HEK293 (cell line): ENCODE data around the gene KRTAP10-5.

Experiments used
- CTCF ChIA-PET: fragments of 350-600 bp; formaldehyde crosslinking; extraction: SDS; loops from one replicate; lab custom pipeline; 2021; ENCODE audit warnings: antibody characterized with exemption; lab: Yijun Ruan, JAX
- POLR2A ChIA-PET: fragments of 300-600 bp; formaldehyde crosslinking; extraction: SDS; loops from one replicate; lab custom pipeline; 2020; ENCODE audit warnings: antibody characterized with exemption, inconsistent platforms; lab: Yijun Ruan, JAX
- H3K27ac ChIP-seq: fragments of 200-500 bp; sonication (Bioruptor generic); 2 replicates; pipeline ENCODE4 v1.5.1; 2014; ENCODE audit warnings: low read depth, low read length, control low read depth, inconsistent platforms; ENCODE audit errors: extremely low read depth
- H3K36me3 ChIP-seq, 2 experiments: fragments of 200-500 bp in 1 of 2; sonication (Bioruptor generic) in 1 of 2; 1 replicate in 1 of 2; 2 replicates in 1 of 2; pipeline ENCODE4 v1.5.1; 2014 to 2017; ENCODE audit warnings: inconsistent platforms in 2 of 2, low read length in 2 of 2; ENCODE audit not compliant: control insufficient read depth in 2 of 2, insufficient read depth in 1 of 2
- H3K4me1 ChIP-seq: fragments of 200-500 bp; sonication (Bioruptor generic); 2 replicates; pipeline ENCODE4 v1.5.1; 2014; ENCODE audit warnings: mild to moderate bottlenecking, low read length, inconsistent platforms; ENCODE audit not compliant: control insufficient read depth, insufficient read depth
- H3K4me3 ChIP-seq: 2 replicates; pipeline ENCODE4 v1.5.1; 2011; ENCODE audit warnings: low read depth, mild to moderate bottlenecking, control low read depth, low read length, moderate library complexity
- H3K9me3 ChIP-seq: fragments of 200-500 bp; sonication (Bioruptor generic); 2 replicates; pipeline ENCODE4 v1.5.1; 2014; ENCODE audit warnings: low read depth, low read length, inconsistent platforms; ENCODE audit not compliant: control insufficient read depth, insufficient read depth
- ATF2 ChIP-seq: fragments of 450-650 bp; formaldehyde crosslinking; IDR thresholded peaks from 2 replicates; pipeline ENCODE4 v1.5.1; 2016; ENCODE audit warnings: missing biosample characterization, missing genetic modification characterization, low read depth
- BCL11B ChIP-seq: fragments of 450-650 bp; formaldehyde crosslinking; IDR thresholded peaks from 2 replicates; pipeline ENCODE4 v1.5.1; 2016; ENCODE audit warnings: low read depth, missing biosample characterization, missing genetic modification characterization
- SETDB1 ChIP-seq: IDR thresholded peaks from one replicate; pipeline ENCODE4 v1.6.1; 2017; ENCODE audit warnings: mild to moderate bottlenecking, low read length, moderate library complexity, mixed read lengths; ENCODE audit not compliant: insufficient read length
- SP2 ChIP-seq: fragments of 450-650 bp; formaldehyde crosslinking; IDR thresholded peaks from 2 replicates; pipeline ENCODE4 v1.5.1; 2016; ENCODE audit warnings: missing biosample characterization, missing genetic modification characterization
- WT1 ChIP-seq: fragments of 450-650 bp; formaldehyde crosslinking; IDR thresholded peaks from 2 replicates; pipeline ENCODE4 v1.5.1; 2016; ENCODE audit warnings: missing biosample characterization, missing genetic modification characterization
- YY1 ChIP-seq: fragments of 450-650 bp; formaldehyde crosslinking; IDR thresholded peaks from 2 replicates; pipeline ENCODE4 v1.5.1; 2018; ENCODE audit warnings: missing biosample characterization, missing genetic modification characterization
- YY2 ChIP-seq: fragments of 450-650 bp; formaldehyde crosslinking; IDR thresholded peaks from 2 replicates; pipeline ENCODE4 v1.5.1; 2016; ENCODE audit warnings: missing biosample characterization, missing genetic modification characterization
- ZBTB1 ChIP-seq: fragments of 450-650 bp; formaldehyde crosslinking; IDR thresholded peaks from 2 replicates; pipeline ENCODE4 v1.5.1; 2016; ENCODE audit warnings: missing biosample characterization, missing genetic modification characterization
- ZNF148 ChIP-seq: fragments of 450-650 bp; formaldehyde crosslinking; IDR thresholded peaks from 2 replicates; pipeline ENCODE4 v1.5.0; 2017; ENCODE audit warnings: missing biosample characterization, missing genetic modification characterization, borderline replicate concordance
- ZNF391 ChIP-seq: fragments of 450-650 bp; formaldehyde crosslinking; IDR thresholded peaks from 2 replicates; pipeline ENCODE4 v1.5.1; 2016; ENCODE audit warnings: low read depth, missing biosample characterization, missing genetic modification characterization, borderline replicate concordance
- ZNF423 ChIP-seq: fragments of 450-650 bp; formaldehyde crosslinking; IDR thresholded peaks from 2 replicates; pipeline ENCODE4 v1.5.1; 2016; ENCODE audit warnings: missing biosample characterization, missing genetic modification characterization
- ZNF433 ChIP-seq: fragments of 450-650 bp; formaldehyde crosslinking; IDR thresholded peaks from 2 replicates; pipeline ENCODE4 v1.5.1; 2016; ENCODE audit warnings: missing biosample characterization, missing genetic modification characterization, low read depth
- ZNF48 ChIP-seq: fragments of 450-650 bp; formaldehyde crosslinking; IDR thresholded peaks from 2 replicates; pipeline ENCODE4 v1.5.1; 2016; ENCODE audit warnings: missing biosample characterization, missing genetic modification characterization
- ZNF488 ChIP-seq: fragments of 450-650 bp; formaldehyde crosslinking; IDR thresholded peaks from 2 replicates; pipeline ENCODE4 v1.5.1; 2016; ENCODE audit warnings: missing biosample characterization, missing genetic modification characterization
- ZNF510 ChIP-seq: fragments of 450-650 bp; formaldehyde crosslinking; IDR thresholded peaks from 2 replicates; pipeline ENCODE4 v1.5.1; 2018; ENCODE audit warnings: mild to moderate bottlenecking, missing genetic modification characterization, missing biosample characterization; ENCODE audit not compliant: insufficient replicate concordance
- ZNF629 ChIP-seq: fragments of 450-650 bp; formaldehyde crosslinking; IDR thresholded peaks from 2 replicates; pipeline ENCODE4 v1.5.1; 2017; ENCODE audit warnings: missing biosample characterization, missing genetic modification characterization

The KRTAP10-5 gene

GRCh38 chr21:44583089-44583799, 2.8 kb upstream of the KRTAP10-5 start (continued):
- TF ChIP-seq ZNF148 (tag by site-specific recombination) (no peak), YY2 (tag by site-specific recombination) (no peak), ZNF488 (no peak), SP2 (tag by site-specific recombination) (no peak), ZNF433 (tag by site-specific recombination) (no peak), ZNF391 (tag by site-specific recombination) (no peak), ZNF423 (tag by site-specific recombination) (no peak), SETDB1 (no peak), ZNF48 (tag by site-specific recombination) (no peak), WT1 (tag by site-specific recombination) (peak; percentile 48), BCL11B (tag by site-specific recombination) (no peak)

GRCh38 chr21:44582055-44582454, 1.7 kb upstream of the KRTAP10-5 start:
- ChIA-PET CTCF (no interaction called here), POLR2A (no interaction called here)
- Histone ChIP-seq H3K36me3 (no peaks in the 10 kb centered on the region), H3K4me3 (no peak overlapping the region), H3K4me1 (no peaks in the 10 kb centered on the region), H3K27ac (no peak overlapping the region), H3K9me3 (peaks cover 2% of the 10 kb centered on the region; the same call in 1 of the 2 replicates)
- TF ChIP-seq ATF2 (0 out of 2 replicates have a peak, but pooled peaks have one; percentile 16), ZBTB1 (tag by site-specific recombination) (no peak)

- POLR2A ChIA-PET, result interaction anchor here (0.5 kb wide), 1 partner anchor 8 kb away, joined by 3 read pairs; no protein-coding TSS in a partner anchor
- CTCF ChIA-PET, result interaction anchor here (1.1 kb wide), 1 partner anchor 212 kb away, joined by 4 read pairs; no protein-coding TSS in a partner anchor
- peaks cover 2% of the 10 kb centered on the region; the same call in 1 of the 2 replicates for H3K9me3 ChIP-seq
- no peak overlapping the region for H3K4me3 ChIP-seq
- no peak overlapping the region for H3K27ac ChIP-seq
- H3K36me3 ChIP-seq, result no peaks in the 10 kb centered on the region
- TF ChIP-seq ZNF510 (tag by site-specific recombination) (peak; percentile 15), YY1 (tag by site-specific recombination) (no peak), SETDB1 (peak; percentile 46), ZNF629 (no peak)
- no peaks in the 10 kb centered on the region for H3K4me1 ChIP-seq
Observed at GRCh38 chr21:44581158-44581557, 754 bp upstream of the KRTAP10-5 start.
